Thoracic aorta (tissue), 2 donors: ENCODE data around the gene NCKAP5. TPM values are rescaled to one million over a fixed set of nuclear protein-coding genes. Genes with fewer than 3 reads are reported as not detected.
"Not testable (repeated sequence)": the region's sequence is repeated elsewhere in the genome, so short reads cannot be mapped to it uniquely, and the experiment has no call there.

ENCODE experiments used
- ATAC-seq: fragments of 150-250 bp; one replicate; pipeline ENCODE4 v1.8.0; 2017; ENCODE audit warnings: low read depth; ENCODE audit not compliant: insufficient number of reproducible peaks, low FRiP score
- DNase-seq: peaks from one replicate; pipeline ENCODE4 v3.0.0-alpha.2; 2020; ENCODE audit warnings: low spot score
- H3K27ac ChIP-seq, 2 donors: fragments of 200-600 bp; sonication (generic); 1 replicate in 1 of 2; 2 replicates in 1 of 2; pipeline ENCODE4 v1.5.1; 2016; ENCODE audit warnings: mild to moderate bottlenecking in 2 of 2, moderate library complexity in 2 of 2
- H3K27me3 ChIP-seq: fragments of 200-600 bp; sonication (generic); replicated peaks from 2 replicates; pipeline ENCODE4 v1.6.0; 2016; ENCODE audit warnings: mild to moderate bottlenecking; ENCODE audit not compliant: insufficient read depth
- H3K36me3 ChIP-seq: fragments of 200-600 bp; sonication (generic); one replicate; pipeline ENCODE4 v1.5.1; 2016
- H3K4me1 ChIP-seq, 2 donors: fragments of 200-600 bp; sonication (generic); 1 replicate in 1 of 2; 2 replicates in 1 of 2; pipeline versions ENCODE4 v1.5.1 to v1.6.0; 2016; ENCODE audit warnings: low read depth in 2 of 2, mild to moderate bottlenecking in 1 of 2; ENCODE audit not compliant: control insufficient read depth in 1 of 2
- H3K4me3 ChIP-seq: fragments of 200-600 bp; sonication (generic); 2 replicates; pipeline ENCODE4 v1.5.1; 2016; ENCODE audit warnings: mild to moderate bottlenecking
- H3K9me3 ChIP-seq: fragments of 200-600 bp; sonication (generic); 2 replicates; pipeline ENCODE4 v1.5.1; 2016
- total RNA-seq, 2 donors: library from RNA; depleted of rRNA; stranded (reverse); fragments of >200 nt; gene quantifications; one replicate each; pipeline versions ENCODE4 v1.1.0 to v1.2.3, GENCODE V29; 2016
- TF ChIP-seq, protein P1 (sequence below): fragments of 200-600 bp; sonication (generic); IDR thresholded peaks from one replicate; pipeline ENCODE4 v1.5.1; 2019; ENCODE audit warnings: antibody characterized with exemption

NCKAP5 gene
- total RNA-seq, 2 donors from 2014 or later, result 1.2 to 1.9 TPM

DNA sequence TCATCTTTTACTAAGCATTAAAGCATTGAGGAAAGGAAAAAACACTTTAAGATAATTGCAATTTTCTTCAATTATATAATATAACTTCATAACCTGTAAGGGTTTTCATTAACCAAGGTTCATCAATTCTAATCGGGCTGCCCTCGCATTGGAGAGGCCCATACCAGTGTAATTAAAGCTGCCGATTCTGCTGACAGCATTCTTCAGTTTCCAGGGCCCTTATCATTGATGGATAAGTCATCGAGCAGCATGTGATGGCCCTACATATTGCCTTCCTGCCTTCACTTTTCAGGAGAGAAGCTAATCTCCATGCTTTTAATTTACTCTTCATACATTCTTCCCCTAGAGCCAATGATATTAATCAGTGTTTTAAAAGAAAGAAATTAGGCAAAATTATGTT, 92.0 kb downstream of the NCKAP5 start:
- DNase-seq (no peak), ATAC-seq (no peak)
- H3K4me3 ChIP-seq, result no peak overlapping the region
- no peak overlapping the region for H3K27ac ChIP-seq
- no peaks in the 10 kb centered on the region for H3K9me3 ChIP-seq
- H3K4me1 ChIP-seq, result no peaks in the 10 kb centered on the region
- H3K36me3 ChIP-seq, result no peaks in the 10 kb centered on the region
- no peaks in the 10 kb centered on the region for H3K27me3 ChIP-seq
- TF ChIP-seq, protein P1, sequence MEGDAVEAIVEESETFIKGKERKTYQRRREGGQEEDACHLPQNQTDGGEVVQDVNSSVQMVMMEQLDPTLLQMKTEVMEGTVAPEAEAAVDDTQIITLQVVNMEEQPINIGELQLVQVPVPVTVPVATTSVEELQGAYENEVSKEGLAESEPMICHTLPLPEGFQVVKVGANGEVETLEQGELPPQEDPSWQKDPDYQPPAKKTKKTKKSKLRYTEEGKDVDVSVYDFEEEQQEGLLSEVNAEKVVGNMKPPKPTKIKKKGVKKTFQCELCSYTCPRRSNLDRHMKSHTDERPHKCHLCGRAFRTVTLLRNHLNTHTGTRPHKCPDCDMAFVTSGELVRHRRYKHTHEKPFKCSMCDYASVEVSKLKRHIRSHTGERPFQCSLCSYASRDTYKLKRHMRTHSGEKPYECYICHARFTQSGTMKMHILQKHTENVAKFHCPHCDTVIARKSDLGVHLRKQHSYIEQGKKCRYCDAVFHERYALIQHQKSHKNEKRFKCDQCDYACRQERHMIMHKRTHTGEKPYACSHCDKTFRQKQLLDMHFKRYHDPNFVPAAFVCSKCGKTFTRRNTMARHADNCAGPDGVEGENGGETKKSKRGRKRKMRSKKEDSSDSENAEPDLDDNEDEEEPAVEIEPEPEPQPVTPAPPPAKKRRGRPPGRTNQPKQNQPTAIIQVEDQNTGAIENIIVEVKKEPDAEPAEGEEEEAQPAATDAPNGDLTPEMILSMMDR, result no peak

DNA sequence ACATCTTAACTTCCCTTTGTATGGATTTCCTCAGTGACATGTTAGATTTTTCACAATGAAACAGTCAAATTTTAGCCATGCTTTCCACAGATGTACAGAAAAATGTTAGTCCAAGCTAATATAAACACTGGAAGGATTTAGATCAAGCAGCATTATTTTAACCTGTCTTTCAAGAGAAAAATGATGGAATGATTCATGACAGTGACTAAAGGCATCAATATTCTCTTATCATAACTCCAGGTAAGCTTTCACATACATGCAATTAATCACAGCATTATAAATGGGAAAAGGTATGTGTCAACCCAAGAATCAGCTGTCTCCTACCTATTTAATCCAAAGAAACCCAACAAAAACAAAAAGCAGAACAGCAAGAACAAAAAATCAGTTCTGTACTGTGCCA, 92.7 kb downstream of the NCKAP5 start:
- DNase-seq (no peak), ATAC-seq (no peak)
- H3K4me1 ChIP-seq, result no peaks in the 10 kb centered on the region
- TF ChIP-seq, protein P1, result no peak
- H3K27ac ChIP-seq, result no peak overlapping the region
- no peaks in the 10 kb centered on the region for H3K27me3 ChIP-seq
- no peak overlapping the region for H3K4me3 ChIP-seq
- H3K9me3 ChIP-seq, result no peaks in the 10 kb centered on the region
- H3K36me3 ChIP-seq, result no peaks in the 10 kb centered on the region

DNA sequence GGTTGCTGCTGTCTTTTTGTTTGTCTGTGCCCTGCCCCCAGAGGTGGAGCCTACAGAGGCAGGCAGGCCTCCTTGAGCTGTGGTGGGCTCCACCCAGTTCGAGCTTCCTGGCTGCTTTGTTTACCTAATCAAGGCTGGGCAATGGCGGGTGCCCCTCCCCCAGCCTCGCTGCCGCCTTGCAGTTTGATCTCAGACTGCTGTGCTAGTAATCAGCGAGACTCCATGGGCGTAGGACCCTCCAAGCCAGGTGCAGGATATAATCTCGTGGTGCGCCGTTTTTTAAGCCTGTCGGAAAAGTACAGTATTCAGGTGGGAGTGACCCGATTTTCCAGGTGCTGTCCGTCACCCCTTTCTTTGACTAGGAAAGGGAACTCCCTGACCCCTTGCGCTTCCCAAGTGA, 97.8 kb downstream of the NCKAP5 start:
- not testable (repeated sequence) for H3K36me3 ChIP-seq, H3K4me1 ChIP-seq, H3K27ac ChIP-seq, DNase-seq, H3K4me3 ChIP-seq, ATAC-seq, H3K9me3 ChIP-seq, H3K27me3 ChIP-seq

DNA sequence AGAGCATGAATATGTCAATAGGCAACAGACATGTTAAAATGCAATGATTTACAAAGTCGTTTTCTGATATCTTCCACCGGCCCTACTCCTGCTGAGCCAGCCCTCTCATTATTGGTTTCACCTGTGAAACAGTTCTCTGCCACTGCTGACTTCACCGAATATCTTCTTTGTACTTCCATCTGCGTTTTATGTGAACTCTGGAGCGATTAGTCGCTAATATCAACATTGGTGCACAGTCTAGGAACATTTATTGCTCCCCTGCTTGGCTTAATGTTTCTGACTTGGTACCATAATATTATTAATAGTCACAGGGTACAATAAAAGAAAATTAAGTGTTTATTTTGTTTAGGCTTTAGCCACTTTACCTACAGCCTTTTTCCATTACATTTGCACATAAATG, 105.5 kb downstream of the NCKAP5 start:
- H3K4me3 ChIP-seq, result no peak overlapping the region
- H3K9me3 ChIP-seq, result no peaks in the 10 kb centered on the region
- H3K27ac ChIP-seq, result no peak overlapping the region
- TF ChIP-seq, protein P1, result no peak
- no peak for ATAC-seq
- no peaks in the 10 kb centered on the region for H3K36me3 ChIP-seq
- H3K27me3 ChIP-seq, result no peaks in the 10 kb centered on the region
- H3K4me1 ChIP-seq, result no peaks in the 10 kb centered on the region
- no peak for DNase-seq

DNA sequence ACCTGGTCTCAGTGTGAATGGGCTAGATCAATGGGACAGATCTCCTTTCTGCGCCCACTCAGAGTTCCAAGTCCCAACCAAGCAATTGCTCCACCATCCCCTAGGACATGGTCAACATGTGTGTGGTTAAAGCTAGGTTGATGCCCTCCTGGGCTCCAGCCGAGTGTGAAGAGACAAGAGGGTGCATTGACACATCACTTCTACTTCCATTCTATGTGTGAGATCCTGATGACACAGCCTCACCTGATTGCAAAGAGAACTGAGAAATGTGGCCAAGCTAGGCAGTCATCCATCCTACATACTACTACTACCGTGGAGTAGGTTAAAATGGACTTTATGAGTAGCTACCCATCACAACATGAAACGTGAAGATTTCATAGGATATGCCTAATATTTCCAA, 106.8 kb downstream of the NCKAP5 start:
- Histone ChIP-seq H3K4me1 (no peaks in the 10 kb centered on the region), H3K27me3 (no peaks in the 10 kb centered on the region), H3K4me3 (no peak overlapping the region), H3K36me3 (no peaks in the 10 kb centered on the region), H3K27ac (no peak overlapping the region), H3K9me3 (no peaks in the 10 kb centered on the region)
- ATAC-seq, result no peak
- no peak for DNase-seq
- TF ChIP-seq, protein P1, result no peak

DNA sequence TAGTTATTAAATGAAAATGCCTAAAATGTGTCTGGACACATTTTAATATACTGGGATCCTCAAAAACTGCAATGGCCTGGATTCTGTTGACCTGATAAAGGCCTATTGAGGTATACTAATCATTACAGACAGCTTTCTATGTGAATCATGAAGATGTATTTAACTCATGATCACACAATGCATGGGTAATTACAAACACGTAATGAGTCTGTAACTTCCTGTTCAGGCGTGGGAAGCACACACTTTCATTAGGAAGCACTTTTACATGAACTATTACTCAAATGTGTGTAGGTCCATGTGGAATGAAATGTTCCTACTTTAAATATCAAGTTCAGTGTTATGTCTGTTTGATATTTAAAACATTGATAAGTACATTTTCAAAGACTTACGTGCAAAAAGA, 108.7 kb downstream of the NCKAP5 start:
- ATAC-seq (no peak), DNase-seq (no peak)
- Histone ChIP-seq H3K27ac (no peak overlapping the region), H3K27me3 (no peaks in the 10 kb centered on the region), H3K4me1 (no peaks in the 10 kb centered on the region), H3K4me3 (no peak overlapping the region), H3K36me3 (no peaks in the 10 kb centered on the region), H3K9me3 (no peaks in the 10 kb centered on the region)
- TF ChIP-seq, protein P1, result no peak
